Hepatocyte (in vitro differentiated cells): Measurements from ENCODE around the gene DALRD3. TPM values are rescaled to one million over a fixed set of nuclear protein-coding genes. Genes with fewer than 3 reads are reported as not detected.

Experiments used
- DNase-seq: peaks from one replicate; pipeline ENCODE4 v3.0.0-alpha.2; 2016; ENCODE audit warnings: low spot score
- H2AFZ ChIP-seq: fragments of 200-600 bp; sonication (generic); 2 replicates; pipeline ENCODE4 v1.6.0; 2016; ENCODE audit warnings: antibody characterized with exemption, mild to moderate bottlenecking
- H3K27ac ChIP-seq: fragments of 200-600 bp; sonication (generic); 2 replicates; pipeline ENCODE4 v1.5.1; 2016; ENCODE audit warnings: mild to moderate bottlenecking
- H3K27me3 ChIP-seq: fragments of 200-600 bp; sonication (generic); 2 replicates; pipeline ENCODE4 v1.6.1; 2016
- H3K36me3 ChIP-seq: fragments of 200-600 bp; sonication (generic); replicated peaks from 2 replicates; pipeline ENCODE4 v1.5.1; 2016; ENCODE audit warnings: low read depth; ENCODE audit not compliant: insufficient read depth
- H3K4me1 ChIP-seq: fragments of 200-600 bp; sonication (generic); 2 replicates; pipeline ENCODE4 v1.5.1; 2016; ENCODE audit warnings: mild to moderate bottlenecking, moderate library complexity; ENCODE audit not compliant: insufficient read depth
- H3K4me2 ChIP-seq: fragments of 200-600 bp; sonication (generic); 2 replicates; pipeline ENCODE4 v1.6.0; 2016
- H3K4me3 ChIP-seq: fragments of 200-600 bp; sonication (generic); 2 replicates; pipeline ENCODE4 v1.5.1; 2016; ENCODE audit warnings: mild to moderate bottlenecking
- H3K79me2 ChIP-seq: fragments of 200-600 bp; sonication (generic); 2 replicates; pipeline ENCODE4 v1.6.0; 2017; ENCODE audit warnings: mild to moderate bottlenecking
- H3K9me2 ChIP-seq: fragments of 200-600 bp; sonication (generic); replicated peaks from 2 replicates; pipeline ENCODE4 v1.6.0; 2017; ENCODE audit warnings: mild to moderate bottlenecking; ENCODE audit not compliant: insufficient read depth
- H3K9me3 ChIP-seq: fragments of 200-600 bp; sonication (generic); 2 replicates; pipeline ENCODE4 v1.5.1; 2016; ENCODE audit warnings: low read depth, mild to moderate bottlenecking
- H4K20me1 ChIP-seq: fragments of 200-600 bp; sonication (generic); 2 replicates; pipeline ENCODE4 v1.6.0; 2016; ENCODE audit warnings: mild to moderate bottlenecking; ENCODE audit not compliant: insufficient read depth, poor library complexity, severe bottlenecking
- EZH2 ChIP-seq: fragments of 200-600 bp; sonication (generic); IDR thresholded peaks from 2 replicates; pipeline ENCODE4 v1.6.1; 2016; ENCODE audit warnings: antibody characterized with exemption, mild to moderate bottlenecking, borderline replicate concordance
- EZH2phosphoT487 ChIP-seq: fragments of 200-600 bp; sonication (generic); IDR thresholded peaks from one replicate; pipeline ENCODE4 v1.6.1; 2018; ENCODE audit warnings: antibody characterized with exemption, mild to moderate bottlenecking, low read depth, moderate library complexity; ENCODE audit not compliant: unreplicated experiment, severe bottlenecking
- WGBS: methylation state at CpG from one replicate; pipeline ENCODE4 v1.1.6; 2016; ENCODE audit warnings: low lambda C conversion rate; ENCODE audit errors: missing lambda C conversion rate; 5-methylcytosine and 5-hydroxymethylcytosine counted together
- polyA plus RNA-seq: library from polyadenylated mRNA; unstranded; fragments of >200 nt; fragmentation: Nextera tagmentation; extraction: Ambion mirVana; gene quantifications from 2 replicates; pipeline ENCODE4 v1.2.1, GENCODE V29; 2016
- total RNA-seq: library from RNA; depleted of rRNA; stranded (reverse); fragments of >200 nt; gene quantifications from 2 replicates; pipeline ENCODE4 v1.2.3, GENCODE V29; 2014
- TF ChIP-seq, protein P1 (sequence below): fragments of 200-600 bp; sonication (generic); IDR thresholded peaks from 2 replicates; pipeline ENCODE4 v1.5.1; 2016; ENCODE audit warnings: antibody characterized with exemption, mild to moderate bottlenecking; ENCODE audit not compliant: poor library complexity

The DALRD3 gene
- total and polyA plus RNA-seq, 2 experiments from 2014 or later: 27.0 to 29.3 TPM

DNA sequence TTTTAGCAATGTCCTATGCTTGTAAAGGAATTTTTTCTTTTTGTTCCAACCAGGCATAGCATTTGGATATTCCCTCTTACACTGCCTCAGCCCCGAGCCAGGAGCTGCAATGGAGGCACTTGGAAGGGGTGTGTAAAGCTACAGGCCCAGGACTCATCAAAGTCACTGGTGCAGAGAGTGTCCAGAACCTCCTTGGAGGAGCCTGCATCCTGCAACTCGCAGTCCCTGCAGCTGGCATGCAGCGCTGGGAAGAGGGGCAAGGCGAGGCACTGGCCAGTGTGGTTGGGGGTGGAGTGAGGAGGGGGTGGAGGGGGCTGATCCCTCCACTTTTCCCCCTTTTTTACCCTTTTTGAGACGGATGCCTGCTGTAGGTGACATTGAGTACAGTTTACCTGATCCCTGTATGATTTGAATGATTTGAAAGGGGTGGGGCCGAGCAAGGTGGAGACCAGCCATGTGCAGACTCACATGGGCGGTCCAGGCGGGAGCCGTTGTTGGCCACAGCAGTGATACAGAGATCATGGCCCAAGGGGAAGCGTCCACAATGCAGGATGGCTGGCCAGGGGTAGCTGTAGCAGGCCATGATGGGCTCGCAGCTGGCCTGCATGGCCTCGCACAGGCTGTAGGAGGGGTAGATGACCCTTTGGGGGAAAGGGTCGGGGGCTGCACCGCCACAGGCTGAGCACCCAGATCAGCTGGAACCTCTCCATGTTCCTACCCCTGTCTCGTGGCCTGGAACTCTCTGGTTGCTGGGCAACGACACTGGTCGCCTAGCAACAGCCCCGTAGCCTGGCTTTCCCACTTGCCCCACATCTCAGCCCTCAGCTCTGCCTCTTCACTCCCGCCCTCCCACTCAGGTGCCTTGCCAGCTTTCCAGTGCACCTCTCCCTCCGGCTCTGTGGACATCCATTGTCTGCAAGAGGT is 20.4 kb downstream of the DALRD3 start:
- Histone ChIP-seq H3K79me2 (peaks cover 11% of the 10 kb centered on the region), H3K9me3 (no peaks in the 10 kb centered on the region), H2AFZ (no peak overlapping the region), H3K36me3 (no peaks in the 10 kb centered on the region), H3K4me1 (peaks cover 23% of the 10 kb centered on the region), H3K27ac (no peak overlapping the region), H3K4me2 (no peak overlapping the region), H3K9me2 (no peaks in the 10 kb centered on the region), H4K20me1 (no peaks in the 10 kb centered on the region), H3K27me3 (no peaks in the 10 kb centered on the region), H3K4me3 (no peak overlapping the region)
- WGBS: 86% methylated on average over 19 of the region's 20 CpGs
- TF ChIP-seq EZH2 (no peak), EZH2phosphoT487 (no peak)
- TF ChIP-seq, protein P1, sequence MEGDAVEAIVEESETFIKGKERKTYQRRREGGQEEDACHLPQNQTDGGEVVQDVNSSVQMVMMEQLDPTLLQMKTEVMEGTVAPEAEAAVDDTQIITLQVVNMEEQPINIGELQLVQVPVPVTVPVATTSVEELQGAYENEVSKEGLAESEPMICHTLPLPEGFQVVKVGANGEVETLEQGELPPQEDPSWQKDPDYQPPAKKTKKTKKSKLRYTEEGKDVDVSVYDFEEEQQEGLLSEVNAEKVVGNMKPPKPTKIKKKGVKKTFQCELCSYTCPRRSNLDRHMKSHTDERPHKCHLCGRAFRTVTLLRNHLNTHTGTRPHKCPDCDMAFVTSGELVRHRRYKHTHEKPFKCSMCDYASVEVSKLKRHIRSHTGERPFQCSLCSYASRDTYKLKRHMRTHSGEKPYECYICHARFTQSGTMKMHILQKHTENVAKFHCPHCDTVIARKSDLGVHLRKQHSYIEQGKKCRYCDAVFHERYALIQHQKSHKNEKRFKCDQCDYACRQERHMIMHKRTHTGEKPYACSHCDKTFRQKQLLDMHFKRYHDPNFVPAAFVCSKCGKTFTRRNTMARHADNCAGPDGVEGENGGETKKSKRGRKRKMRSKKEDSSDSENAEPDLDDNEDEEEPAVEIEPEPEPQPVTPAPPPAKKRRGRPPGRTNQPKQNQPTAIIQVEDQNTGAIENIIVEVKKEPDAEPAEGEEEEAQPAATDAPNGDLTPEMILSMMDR: no peak
- DNase-seq: no peak

DNA sequence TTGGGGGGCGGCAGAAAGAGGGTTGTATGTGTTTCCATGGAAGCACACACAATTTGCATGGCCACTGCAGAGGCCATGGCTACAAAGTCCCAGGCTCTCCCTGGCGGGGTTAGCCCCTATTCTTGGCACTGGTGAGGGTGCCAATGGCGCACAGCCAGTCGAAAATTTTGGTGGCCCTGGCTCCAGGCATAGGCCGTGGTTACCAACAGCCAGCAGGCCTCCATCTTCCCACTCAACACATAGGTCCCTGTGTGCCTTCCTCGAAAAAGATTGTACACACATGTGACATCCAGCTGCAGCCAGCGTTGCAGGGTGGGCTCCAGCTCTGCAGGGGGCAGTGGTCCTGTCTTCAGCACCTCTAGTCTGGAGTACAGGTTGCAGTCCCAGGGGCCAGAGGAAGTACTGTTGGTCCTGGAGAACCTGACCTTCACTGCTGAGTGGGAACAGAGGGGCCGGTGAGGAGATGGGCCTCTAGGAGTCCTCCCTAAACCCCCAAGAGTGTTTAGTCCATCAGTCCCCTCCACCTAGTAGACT is 21.2 kb downstream of the DALRD3 start:
- no peaks in the 10 kb centered on the region for H3K9me3 ChIP-seq
- 92% methylated on average over 8 of the region's 8 CpGs for WGBS
- peaks cover 19% of the 10 kb centered on the region for H3K79me2 ChIP-seq
- H3K4me1 ChIP-seq: peaks cover 24% of the 10 kb centered on the region
- H3K27me3 ChIP-seq: no peaks in the 10 kb centered on the region
- no peaks in the 10 kb centered on the region for H3K9me2 ChIP-seq
- no peak overlapping the region for H3K4me2 ChIP-seq
- no peak for DNase-seq
- no peaks in the 10 kb centered on the region for H3K36me3 ChIP-seq
- TF ChIP-seq EZH2: no peak
- TF ChIP-seq, protein P1: no peak
- no peak for TF ChIP-seq EZH2phosphoT487
- no peaks in the 10 kb centered on the region for H4K20me1 ChIP-seq
- no peak overlapping the region for H2AFZ ChIP-seq
- no peak overlapping the region for H3K27ac ChIP-seq
- H3K4me3 ChIP-seq: no peak overlapping the region

DNA sequence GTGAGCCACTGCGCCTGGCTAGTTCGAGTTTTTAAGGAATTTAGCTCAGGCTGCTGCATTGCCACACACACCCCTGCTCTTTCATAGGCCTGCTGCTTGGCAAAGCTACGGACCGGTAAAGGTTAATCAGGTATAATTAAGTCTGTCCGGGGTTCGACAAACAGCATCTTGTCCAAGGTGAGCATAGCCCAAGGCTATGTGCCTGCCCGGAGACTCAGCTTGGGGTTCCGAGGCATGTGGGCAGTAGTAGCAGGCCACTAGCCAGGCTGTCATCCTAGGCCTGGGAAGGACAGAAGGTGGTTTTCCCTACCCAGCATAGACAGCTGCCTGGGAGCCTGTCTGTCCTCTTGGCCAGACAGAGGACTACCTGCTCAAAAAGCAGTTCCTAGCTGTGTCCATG is 21.7 kb downstream of the DALRD3 start:
- Histone ChIP-seq H3K36me3 (no peaks in the 10 kb centered on the region), H3K4me1 (peaks cover 29% of the 10 kb centered on the region), H3K9me3 (no peaks in the 10 kb centered on the region), H3K27me3 (no peaks in the 10 kb centered on the region), H3K4me3 (no peak overlapping the region), H3K4me2 (no peak overlapping the region), H3K79me2 (peaks cover 24% of the 10 kb centered on the region), H2AFZ (no peak overlapping the region), H3K9me2 (no peaks in the 10 kb centered on the region), H4K20me1 (no peaks in the 10 kb centered on the region), H3K27ac (no peak overlapping the region)
- DNase-seq: no peak
- TF ChIP-seq EZH2: no peak
- no peak for TF ChIP-seq EZH2phosphoT487
- TF ChIP-seq, protein P1: no peak
- WGBS: 94% methylated on average over 8 of the region's 8 CpGs
